ENCODE data around the gene SEMA4C. TPM values are rescaled to one million over a fixed set of nuclear protein-coding genes. Genes with fewer than 3 reads are reported as not detected.
A peak's percentile ranks its signal among the peaks of the same experiment; 100 is the strongest.

The SEMA4C gene
- total RNA-seq, 1 experiment from 2014 or later, result 40.2 TPM

GRCh38 chr2:96853321-96853720, 16.6 kb downstream of the SEMA4C start:
- DNase-seq (ENCODE audit: low read depth, low spot score) (no peak), ATAC-seq (no peak)
- ChIA-PET CTCF (interaction anchor here (1.0 kb wide), 1 partner anchor 15 kb away, joined by 3 read pairs; no protein-coding TSS in a partner anchor), POLR2A (no interaction called here)
- Histone ChIP-seq H3K4me3 (ENCODE audit: low read depth in 2 of 2, low read length in 2 of 2) (no peak overlapping the region), H3K4me1 (ENCODE audit: control insufficient read depth, insufficient read depth, low read length) (peaks cover 6% of the 10 kb centered on the region; the same call in 1 of the 2 replicates), H3K9me3 (ENCODE audit: control insufficient read depth, insufficient read depth, low read depth, low read length) (no peaks in the 10 kb centered on the region), H3K27ac (ENCODE audit: low read length) (no peak overlapping the region), H3K27me3 (ENCODE audit: control insufficient read depth, insufficient read depth, low read length) (no peaks in the 10 kb centered on the region), H3K36me3 (ENCODE audit: control insufficient read depth, insufficient read depth, low read length) (peaks cover 2% of the 10 kb centered on the region; the same call in 1 of the 2 replicates)
- BruUV-seq (replicated peaks), result no TSS peak
- in situ Hi-C loops (cut with HindIII; ENCODE audit: low pct_unique_long_range_greater_than_20kb, low sequenced_read_pairs) (no loop called here), intact Hi-C loops (cut with micrococcal nuclease; ENCODE audit: unreplicated experiment) (no loop called here)
- no peak for TF ChIP-seq TCF7L2 (IDR thresholded peaks at IDR 0.05; ENCODE audit: low read depth, low read length)
- no peak for TF ChIP-seq REST (IDR thresholded peaks at IDR 0.05; ENCODE audit: insufficient read depth in 1 of 2, low read depth in 2 of 2, low read length in 1 of 2)
- TF ChIP-seq POLR2AphosphoS5 (IDR thresholded peaks at IDR 0.05; ENCODE audit: low read depth, low read length), result no peak
- no peak for TF ChIP-seq SIN3A (IDR thresholded peaks at IDR 0.05; ENCODE audit: borderline replicate concordance, insufficient read depth, low read depth, low read length)
- no peak for TF ChIP-seq CTCF (IDR thresholded peaks at IDR 0.05)

- ChIA-PET POLR2A (no interaction called here), CTCF (interaction anchor here (0.6 to 1.0 kb wide), 2 partner anchors 16 to 258 kb away, joined by 3 to 5 read pairs; no protein-coding TSS in a partner anchor)
- TF ChIP-seq POLR2AphosphoS5 (IDR thresholded peaks at IDR 0.05; ENCODE audit: low read depth, low read length) (no peak), REST (IDR thresholded peaks at IDR 0.05; ENCODE audit: insufficient read depth in 1 of 2, low read depth in 2 of 2, low read length in 1 of 2) (no peak), CTCF (IDR thresholded peaks at IDR 0.05) (no peak), TCF7L2 (IDR thresholded peaks at IDR 0.05; ENCODE audit: low read depth, low read length) (no peak), SIN3A (IDR thresholded peaks at IDR 0.05; ENCODE audit: borderline replicate concordance, insufficient read depth, low read depth, low read length) (no peak)
- ATAC-seq (no peak), DNase-seq (ENCODE audit: low read depth, low spot score) (no peak)
- Histone ChIP-seq H3K4me3 (ENCODE audit: low read depth in 2 of 2, low read length in 2 of 2) (no peak overlapping the region), H3K27me3 (ENCODE audit: control insufficient read depth, insufficient read depth, low read length) (no peaks in the 10 kb centered on the region), H3K9me3 (ENCODE audit: control insufficient read depth, insufficient read depth, low read depth, low read length) (no peaks in the 10 kb centered on the region), H3K4me1 (ENCODE audit: control insufficient read depth, insufficient read depth, low read length) (peaks cover 6% of the 10 kb centered on the region; the same call in 1 of the 2 replicates), H3K27ac (ENCODE audit: low read length) (no peak overlapping the region), H3K36me3 (ENCODE audit: control insufficient read depth, insufficient read depth, low read length) (peaks cover 2% of the 10 kb centered on the region; the same call in 1 of the 2 replicates)
- BruUV-seq (replicated peaks), result TSS peak; percentile 11
- in situ Hi-C loops (cut with HindIII; ENCODE audit: low pct_unique_long_range_greater_than_20kb, low sequenced_read_pairs) (no loop called here), intact Hi-C loops (cut with micrococcal nuclease; ENCODE audit: unreplicated experiment) (no loop called here)
These were observed 17.2 kb downstream of the SEMA4C start for GRCh38 chr2:96852667-96853066.
